Measurements from ENCODE around the gene RPUSD4.

RPUSD4 gene

DNA sequence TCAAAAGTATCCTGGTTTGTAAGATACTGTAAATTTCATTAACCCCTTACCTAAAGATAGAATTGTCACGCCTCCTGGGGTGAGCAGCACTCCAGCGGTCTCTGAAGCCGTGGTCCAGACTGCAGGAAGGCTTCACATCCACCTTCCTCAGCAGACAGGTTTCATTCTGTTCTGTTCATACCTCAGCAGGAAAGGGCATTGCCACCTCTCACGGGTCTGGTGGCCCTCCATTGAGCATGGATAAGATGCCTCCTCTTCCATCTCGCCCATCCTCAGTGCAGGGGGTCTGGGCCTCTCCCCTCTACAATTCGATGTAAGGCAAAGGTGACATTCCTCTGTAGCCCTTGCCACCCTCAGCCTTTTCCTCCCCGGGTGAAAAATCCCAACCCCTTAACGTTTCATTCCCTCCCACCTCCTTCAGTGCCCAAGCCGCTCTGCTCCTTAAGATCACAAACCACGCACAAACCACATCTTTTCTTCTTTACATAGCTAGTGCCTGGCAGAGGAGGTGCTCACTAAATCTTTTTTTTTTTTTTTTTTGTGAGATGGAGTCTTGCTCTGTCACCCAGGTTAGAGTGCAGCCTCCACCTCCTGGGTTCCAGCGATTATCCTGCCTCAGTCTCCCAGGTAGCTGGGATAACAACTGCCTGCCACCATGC, 28.5 kb downstream of the RPUSD4 start:
- DNase-seq: no peak

DNA sequence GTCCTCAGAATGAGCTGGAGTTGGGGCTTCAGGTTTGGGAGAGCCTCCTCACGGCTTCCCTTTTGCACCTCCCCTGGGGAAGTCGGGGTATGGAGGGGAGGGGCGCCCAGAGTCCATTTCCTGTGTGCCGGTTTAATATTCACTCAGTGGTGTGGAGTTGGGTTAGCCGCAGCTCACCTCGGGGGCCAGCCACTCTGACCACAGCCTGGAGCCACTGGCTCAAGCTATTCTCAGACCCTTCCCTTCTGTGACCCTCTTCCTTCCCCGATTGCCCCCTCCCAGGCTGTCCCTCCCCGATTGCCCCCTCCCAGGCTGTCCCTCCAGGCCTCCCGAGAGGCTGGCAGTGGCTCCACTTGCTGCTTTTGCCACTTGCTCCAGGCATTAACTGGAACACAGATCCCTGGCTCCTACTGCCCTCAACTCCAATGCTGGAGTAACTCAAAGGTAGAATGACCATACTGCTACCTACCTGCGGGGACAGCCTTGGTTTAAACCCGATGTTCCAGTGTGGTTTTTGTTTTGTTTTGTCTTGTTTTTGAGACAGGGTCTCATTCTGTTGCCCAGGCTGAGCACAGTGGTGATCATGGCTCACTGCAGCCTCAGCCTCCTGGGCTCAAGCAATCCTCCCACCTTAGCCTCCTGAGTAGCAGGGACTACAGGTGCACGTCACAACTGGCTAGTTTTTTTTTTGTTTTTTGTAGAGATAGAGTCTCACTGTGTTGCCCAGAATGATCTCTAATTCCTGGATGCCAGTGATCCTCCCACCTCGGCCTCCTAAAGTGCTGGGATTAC, 29.3 kb downstream of the RPUSD4 start:
- no peak for DNase-seq

DNA sequence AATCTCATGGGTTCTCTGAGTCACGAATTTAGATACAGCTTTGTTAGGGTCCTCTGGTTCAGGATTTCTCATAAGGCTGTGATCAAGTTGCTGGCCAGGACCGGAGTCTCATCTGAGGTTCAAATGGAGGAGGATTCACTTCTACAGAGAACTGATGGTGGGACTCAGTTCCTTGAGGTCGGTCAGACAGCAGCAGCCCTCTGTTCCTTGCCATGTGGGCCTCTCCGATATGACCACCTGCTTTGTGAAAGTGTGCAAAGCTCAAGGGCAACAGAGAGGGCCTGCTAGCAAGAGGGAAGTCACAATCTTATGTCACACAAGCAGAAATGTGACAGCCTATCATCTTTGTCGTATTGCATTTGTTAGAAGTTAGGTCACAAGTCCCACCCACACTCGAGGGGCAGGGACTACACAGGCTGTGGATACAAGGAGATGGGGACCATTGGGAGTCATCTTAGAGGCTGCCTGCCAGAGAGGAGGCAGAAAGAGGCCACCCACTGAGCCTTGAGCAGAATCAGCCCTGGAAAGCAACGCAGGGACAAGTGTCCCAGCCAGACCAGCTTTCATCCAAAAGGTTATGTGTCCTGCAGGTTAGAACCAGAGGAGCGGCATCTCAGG, 34.5 kb downstream of the RPUSD4 start:
- no peak for DNase-seq

DNA sequence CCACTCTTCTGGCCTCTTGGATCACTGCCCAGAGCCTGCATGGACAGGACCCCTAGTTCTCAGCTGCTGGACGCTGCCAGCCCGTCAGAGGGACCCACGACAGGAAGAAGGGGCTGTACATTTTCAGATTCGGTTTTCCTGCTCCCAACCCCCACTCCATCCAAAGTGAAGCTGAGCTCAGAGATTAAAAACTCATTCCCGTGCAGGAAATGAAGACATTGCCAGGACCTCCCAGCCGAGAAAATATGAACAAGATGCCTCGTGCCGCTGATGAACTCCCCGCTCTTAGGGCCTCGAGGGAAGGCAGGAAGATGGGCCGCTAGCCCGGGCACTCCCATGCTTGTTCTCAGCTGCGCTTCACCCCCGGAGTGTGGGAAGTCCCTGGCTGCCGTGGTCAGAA, 36.1 kb downstream of the RPUSD4 start:
- DNase-seq: no peak

DNA sequence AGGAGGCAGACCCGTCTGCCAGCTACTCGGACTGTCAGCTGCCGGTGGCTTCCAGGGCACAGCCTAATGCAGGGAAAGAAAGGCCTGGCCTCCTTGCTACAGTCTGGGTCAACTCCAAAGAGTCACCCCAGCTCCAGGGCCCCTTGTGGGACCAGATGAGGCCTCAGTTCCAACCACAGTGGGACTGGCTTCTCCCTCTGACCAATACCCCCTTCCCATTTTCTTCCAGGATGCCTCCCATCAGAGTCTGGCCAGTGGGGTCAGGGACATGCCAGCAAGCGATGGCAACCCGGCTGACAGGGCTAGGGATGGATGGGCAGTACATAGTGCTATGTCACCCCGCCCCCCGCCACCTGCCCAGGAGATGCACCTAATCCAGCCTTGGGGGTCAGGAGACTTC, 36.6 kb downstream of the RPUSD4 start:
- DNase-seq: no peak

DNA sequence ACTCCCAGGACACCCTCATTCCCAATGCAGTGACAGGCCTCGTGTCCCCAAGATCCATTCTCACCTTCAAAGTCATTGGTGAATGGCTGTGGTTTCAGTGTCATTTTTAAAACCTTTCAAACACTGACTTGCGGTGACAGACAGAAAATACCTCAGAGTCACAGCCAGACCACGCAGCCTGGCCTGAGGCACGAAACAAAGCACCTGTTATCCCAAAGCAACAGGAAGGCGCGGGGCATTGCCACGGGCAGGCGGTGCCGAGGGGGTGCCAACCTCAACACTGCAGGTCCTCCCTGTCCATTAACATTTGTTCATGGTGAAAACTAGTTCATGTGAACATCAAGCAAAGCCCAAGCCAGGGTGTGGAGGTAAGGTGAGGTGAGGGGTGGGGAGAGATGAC, 38.2 kb downstream of the RPUSD4 start:
- DNase-seq: no peak

DNA sequence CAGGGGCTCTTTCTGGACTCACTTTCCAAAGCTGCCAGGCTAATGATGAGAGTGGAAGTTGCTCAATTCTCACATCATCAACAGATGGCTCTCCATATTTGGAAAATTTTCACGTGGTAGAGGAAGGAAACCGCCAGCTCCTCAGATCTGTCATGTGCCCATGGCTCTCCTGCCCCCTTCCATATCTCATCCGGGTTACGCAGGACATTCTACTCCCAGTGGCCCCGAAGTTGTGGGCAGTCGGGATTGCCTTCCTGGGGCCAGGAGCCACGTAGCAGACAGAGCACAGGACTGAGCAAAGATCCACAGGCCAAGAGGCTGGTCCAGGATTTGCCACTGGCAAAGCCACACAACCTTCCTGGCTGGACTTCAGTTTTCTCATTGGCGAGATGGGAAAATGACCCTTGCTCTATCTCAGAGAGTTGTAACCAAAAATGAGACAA, 38.8 kb downstream of the RPUSD4 start:
- DNase-seq: no peak

DNA sequence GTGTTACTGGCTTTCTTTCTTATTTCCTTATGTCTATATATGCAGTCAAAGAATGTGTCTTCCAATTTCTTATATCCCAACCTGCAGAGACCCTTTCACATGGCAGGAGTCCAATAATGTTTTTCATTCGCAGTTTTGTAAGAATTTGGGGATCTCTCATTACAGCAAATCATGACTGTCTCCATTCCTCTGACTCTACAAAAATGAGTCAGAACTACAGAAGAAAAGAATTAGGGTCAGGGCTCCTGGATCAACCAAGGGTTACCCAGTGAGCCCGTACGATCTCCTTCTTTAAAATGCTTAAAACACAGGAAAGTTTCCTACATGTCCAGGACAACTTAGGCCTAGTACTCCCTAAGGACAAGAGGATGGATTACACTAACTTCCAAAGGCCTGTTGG, 42.2 kb downstream of the RPUSD4 start:
- no peak for DNase-seq

DNA sequence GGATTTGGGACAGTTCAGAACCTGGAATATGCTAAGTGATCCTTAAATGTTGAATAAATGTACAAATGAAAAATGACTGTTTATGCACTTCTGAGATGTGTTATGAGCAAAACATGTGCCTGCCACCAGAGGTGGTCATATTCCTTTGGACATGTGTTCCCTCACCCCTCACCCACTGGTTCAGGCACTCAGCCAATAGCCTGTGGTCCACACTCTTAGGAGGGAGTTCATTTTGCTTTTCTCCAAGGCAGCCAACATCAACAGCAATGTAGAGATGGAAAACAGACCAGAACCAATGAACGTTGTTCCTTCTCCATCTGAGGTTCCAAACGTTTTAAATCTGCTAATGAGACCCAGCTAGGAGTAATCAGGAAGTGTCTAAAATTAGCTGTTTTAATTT, 44.0 kb downstream of the RPUSD4 start:
- DNase-seq: no peak

DNA sequence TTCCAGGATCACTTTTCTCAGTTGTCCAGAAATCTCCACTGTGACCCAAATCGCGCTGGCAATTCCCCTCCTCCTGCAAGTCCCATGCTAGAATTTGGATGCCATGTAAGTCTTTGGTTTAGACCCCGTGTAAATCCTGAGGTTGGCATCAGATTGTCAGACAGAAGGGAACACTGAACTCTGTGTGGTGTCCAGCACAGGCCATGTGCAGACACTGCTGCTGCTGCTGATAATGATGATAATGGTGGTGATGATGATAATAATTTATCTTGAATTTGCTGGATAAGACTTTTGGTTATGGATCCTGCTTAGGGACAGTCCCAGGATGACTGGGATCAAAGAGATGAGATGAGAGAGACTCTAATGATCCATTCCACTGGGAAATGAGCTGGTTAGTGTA, 45.0 kb downstream of the RPUSD4 start:
- DNase-seq: no peak

DNA sequence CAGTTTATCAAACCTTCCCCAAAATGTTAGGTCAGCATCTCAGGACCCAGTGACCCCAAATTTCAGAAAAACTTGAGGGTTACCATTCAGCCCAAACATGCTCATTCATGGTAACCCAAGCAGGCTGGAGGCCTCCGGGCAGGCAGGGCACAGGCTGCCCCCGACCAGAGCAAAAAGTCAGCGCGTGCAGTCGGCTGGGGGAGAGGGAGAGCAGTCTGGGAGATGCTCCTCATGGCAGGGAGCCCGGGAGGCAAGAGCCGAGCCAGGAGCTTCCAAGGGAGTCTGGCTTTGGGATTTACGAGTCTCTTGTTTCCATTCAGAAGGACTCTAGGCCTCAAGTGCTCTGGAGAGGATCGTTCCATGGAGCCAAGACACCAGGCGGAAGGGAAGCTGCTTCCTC, 45.7 kb downstream of the RPUSD4 start:
- no peak for DNase-seq

DNA sequence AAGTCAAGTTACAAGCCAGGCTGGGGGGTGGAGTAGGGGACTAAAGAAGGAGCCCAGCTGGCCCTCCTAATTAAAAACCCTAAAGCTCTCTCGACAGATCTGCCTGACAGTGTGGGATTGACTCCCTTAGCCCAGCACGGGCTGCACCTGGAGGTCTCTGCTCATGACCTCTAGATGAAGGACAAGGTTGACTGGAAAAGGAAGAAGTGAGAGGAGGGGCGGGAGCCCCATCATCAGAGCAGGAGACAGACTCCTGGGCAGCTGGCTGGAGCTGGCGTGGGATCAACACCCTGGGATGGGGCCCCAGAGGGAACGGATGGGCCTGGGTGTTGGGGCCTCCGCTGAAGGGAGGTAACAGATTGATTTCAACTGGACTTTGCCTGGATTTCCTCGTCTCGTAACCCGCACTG, 46.1 kb downstream of the RPUSD4 start:
- peak; percentile 62 for DNase-seq

DNA sequence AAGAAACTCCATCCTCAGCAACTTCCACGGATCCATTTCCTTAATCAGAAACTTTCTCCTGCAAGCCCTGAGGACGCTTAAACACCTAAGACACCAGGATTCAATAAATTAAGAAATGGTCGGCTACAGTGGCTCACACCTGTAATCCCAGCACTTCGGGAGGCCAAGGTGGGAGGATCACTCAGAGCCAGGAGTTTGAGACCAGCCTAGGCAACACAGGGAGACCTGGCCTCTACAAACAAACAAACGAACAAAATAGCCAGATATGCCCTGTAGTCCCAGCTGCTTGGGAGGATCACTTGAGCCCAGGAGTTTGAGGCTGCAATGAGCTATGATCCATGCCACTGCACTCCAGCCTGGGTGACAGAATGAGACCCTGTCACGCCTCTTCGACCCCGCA, 46.7 kb downstream of the RPUSD4 start:
- no peak for DNase-seq

DNA sequence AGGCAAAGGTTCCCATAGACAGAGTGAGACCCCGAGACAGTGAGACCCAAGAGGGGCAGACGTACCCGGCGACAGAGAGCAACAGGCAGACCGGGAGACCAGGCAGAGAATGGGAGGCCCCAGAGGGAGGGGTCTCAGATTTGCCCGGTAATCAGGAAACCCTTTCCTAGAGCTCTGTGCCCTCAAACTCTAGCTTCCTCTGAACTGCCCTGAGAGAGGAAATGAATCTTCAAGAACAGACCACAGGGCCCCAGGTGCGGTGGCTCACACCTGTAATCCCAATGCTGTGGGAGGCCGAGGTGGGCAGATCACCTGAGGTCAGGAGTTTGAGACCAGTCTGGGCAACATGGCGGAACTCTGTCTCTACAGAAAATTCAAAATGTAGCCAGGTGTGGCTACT, 47.7 kb downstream of the RPUSD4 start:
- no peak for DNase-seq

DNA sequence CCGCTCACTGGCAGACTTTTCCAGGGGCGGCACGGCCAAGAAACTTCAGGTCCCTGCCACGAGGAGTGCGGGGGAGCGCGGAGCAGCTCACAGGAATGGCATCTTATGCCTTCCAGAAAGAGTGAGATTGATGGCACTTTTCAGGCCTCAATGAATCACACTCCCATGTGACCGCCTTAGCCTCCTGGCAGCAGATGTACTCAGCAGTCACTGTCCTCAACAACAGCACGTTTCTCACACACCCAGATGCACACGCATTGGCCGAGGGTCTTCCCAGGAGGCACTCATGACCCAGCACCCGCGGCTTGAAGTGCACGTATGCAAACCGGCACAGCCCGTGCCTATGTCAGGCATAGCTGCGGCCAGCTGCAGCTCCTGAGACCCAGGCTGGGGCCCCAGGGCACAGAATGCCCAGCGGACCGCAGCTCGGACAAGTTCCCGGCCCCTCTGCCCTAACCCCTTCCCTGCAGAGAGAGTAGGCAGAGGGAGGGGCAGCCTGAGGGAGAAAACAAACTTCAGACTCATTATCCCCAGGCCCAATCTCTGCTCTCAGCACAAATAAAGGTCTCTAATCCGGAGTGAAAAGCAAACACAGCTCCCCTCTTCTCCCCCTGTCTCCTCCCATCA, 48.3 kb downstream of the RPUSD4 start:
- peak; percentile 76 for DNase-seq

DNA sequence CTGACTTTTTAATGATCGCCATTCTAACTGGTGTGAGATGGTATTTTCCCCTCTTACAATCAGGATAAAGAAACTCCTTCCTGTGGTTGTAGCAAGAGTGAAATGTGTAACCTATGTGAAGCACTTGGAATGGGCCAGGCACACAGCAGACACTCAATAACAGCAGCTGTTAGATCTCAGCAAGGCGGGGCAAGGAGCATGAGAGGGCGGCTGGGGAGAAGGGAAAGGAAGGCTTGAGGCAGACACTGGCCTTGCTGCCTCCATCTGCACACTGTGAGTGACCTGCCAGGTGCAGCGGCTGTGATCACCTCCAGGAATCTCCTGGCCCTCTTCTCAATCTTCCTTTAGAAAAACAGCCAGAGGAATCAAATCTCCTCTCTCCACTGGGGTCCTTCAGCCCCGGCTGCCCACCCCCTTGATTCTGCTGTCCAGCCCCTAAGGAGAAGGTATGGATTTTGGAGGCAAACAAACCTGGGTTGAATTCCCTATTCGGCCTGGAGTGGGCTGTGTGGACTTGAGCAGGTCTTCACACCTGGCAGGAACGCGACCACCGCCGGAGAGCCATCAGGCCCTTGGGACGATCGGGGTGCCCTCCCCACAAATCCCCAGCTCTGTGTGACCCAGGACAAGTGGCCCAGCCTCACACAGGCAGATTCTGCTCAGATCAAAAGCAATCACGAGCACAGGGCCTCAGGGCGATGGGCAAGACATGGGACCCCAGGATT, 49.0 kb downstream of the RPUSD4 start:
- no peak for DNase-seq

DNA sequence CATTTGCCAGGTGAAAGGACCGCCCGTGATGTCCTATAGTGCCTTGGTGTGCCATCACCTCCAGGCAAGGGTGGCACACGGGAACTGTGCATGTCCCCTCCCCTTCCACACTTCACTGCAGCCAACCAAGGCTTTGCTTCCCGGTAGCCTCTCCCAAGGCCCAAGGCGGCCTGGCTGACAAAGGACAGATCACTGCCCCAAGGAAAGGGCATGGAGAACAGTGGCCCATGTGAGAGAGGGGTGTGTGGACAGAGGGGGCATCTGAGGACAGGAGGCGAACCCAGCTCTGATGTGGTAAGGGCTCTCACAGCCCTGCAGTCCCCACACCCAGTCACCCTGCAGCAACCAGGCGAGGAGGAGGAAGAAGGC, 50.4 kb downstream of the RPUSD4 start:
- DNase-seq: no peak

DNA sequence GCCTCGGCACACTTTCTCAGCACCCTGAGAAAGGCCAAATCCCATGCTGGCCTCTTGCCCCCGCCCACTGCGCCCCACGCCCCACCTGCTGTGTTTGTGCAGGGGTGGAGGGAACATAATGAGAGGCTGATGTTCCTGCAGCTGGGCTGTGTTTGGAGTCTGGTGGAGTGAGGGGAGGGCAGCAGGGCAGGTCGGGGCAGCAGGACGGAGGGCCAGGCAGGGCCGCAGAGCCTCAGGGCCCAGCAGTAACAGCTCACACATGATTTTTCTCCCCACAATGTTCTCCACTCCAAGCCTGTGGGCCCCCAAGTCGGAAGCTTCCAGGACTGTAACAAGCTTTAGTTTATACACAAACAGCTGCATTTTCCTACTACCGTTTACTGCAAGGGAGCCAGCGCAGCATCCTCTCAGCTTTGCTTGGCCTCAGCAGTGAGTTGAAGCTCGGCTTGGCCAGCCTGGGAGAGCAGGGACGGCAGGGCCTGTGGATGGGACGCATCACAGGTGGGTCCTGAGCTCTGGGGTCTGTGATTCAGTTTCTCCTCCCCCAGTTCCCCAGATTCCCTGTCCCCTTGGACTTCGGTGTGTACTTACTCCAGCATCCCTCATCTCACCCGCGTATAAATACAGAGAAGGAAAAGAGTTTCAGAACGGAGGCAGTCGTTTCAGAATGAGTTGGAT, 51.0 kb downstream of the RPUSD4 start:
- no peak for DNase-seq

DNA sequence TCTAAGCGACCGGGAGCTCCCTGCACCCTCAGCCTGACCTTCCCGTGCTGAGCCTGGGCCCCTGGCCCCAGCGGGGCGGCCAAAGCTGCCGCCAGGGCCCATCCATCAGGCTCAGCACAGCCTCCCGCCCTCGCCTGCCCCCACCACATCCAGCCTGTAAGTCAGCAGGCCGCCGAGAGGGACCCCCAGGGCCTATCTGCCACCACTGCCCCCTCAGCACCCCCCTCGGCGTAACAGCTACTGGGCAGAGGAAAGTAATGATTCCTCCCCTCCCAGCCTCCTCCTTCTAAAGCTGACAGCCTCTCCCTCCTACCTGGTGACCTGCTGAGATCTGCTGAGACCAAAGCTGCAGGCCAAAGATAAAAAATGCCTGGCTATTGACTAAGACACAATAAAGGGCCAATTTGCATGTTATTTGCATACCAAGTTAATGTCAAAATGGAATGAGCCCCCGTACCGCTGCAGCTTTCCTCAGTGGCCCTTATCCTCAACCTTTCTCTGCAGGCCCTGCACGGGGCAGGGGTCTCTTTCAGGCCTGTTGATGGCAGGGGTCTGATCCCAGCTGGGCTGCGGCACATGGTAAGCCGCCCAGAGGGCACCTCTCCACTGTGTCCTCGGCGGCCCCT, 51.6 kb downstream of the RPUSD4 start:
- DNase-seq: no peak

DNA sequence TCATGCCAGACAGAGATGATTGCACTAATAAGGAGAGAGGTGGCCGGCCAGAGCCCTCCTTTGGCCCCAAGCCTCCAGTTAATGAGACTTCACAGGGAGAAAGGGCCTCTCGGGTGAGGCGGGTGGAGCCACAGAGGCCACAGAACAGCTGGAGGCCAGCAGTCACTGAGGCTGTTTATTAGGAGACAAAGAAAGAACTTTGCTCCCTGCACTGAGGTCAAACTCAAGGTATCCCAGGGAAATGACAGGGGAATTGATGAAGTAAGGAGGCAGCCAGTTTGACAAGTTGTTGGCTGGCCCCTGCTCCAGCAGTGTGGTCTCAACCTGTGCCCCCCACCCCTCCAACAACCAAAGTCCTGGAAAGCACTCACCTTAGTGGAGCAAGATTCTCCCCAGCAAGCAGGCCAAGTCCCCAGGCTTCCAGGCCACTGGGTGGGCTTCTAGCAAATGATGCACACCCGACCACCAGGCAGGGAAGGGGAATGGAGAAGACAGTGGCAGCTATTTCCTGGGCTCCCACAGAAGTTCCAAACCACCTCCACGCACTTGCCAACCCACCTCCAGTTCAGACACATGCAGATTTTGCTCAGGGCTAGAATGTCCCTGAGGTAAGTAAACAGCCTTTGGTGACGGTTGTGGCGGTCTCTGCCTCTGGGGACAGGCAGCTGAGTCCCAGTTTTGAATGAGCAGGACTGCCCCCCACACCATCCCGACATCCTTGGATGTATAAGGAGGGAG, 53.2 kb downstream of the RPUSD4 start:
- no peak for DNase-seq

Data from right kidney (tissue), 1 donor.